Activated CD4-positive, alpha-beta T cell treated with anti-CD3 and anti-CD28 coated beads, Interleukin-2, amount 50 U/mL, for 16 hours (primary cell): ENCODE measurements around the gene MED29.
A peak's percentile ranks its signal among the peaks of the same experiment; 100 is the strongest.

ENCODE experiments used
- DNase-seq: peaks from one replicate; pipeline ENCODE4 v3.0.0-alpha.2; 2020

MED29 gene

GRCh38 chr19:39433480-39434079, 42.4 kb downstream of the MED29 start:
- DNase-seq = no peak

- no peak for DNase-seq
These were observed 43.2 kb downstream of the MED29 start for GRCh38 chr19:39434123-39435076.

- DNase-seq = peak; percentile 99
These were observed 44.5 kb downstream of the MED29 start, which contains the start of gene RPS16 for GRCh38 chr19:39435499-39436349. RPS16 (minus strand) TSS chr19:39435949; CDS start chr19:39435895, 54 bp downstream.

- no peak for DNase-seq
These were observed 45.2 kb downstream of the MED29 start for GRCh38 chr19:39436350-39436716.

- DNase-seq = no peak
These were observed 47.2 kb downstream of the MED29 start for GRCh38 chr19:39438270-39438934.

GRCh38 chr19:39444598-39445195, 53.5 kb downstream of the MED29 start:
- DNase-seq = no peak

- peak; percentile 99 for DNase-seq
These were observed 54.3 kb downstream of the MED29 start, which contains the start of gene SUPT5H for GRCh38 chr19:39445196-39446111. SUPT5H (plus strand) TSS chr19:39445582; CDS start chr19:39445891, 309 bp downstream.

- DNase-seq = no peak
These were observed 55.3 kb downstream of the MED29 start for GRCh38 chr19:39446365-39447084.

- DNase-seq = peak; percentile 34
These were observed 57.1 kb downstream of the MED29 start for GRCh38 chr19:39448271-39448670.

GRCh38 chr19:39449116-39449797, 58.1 kb downstream of the MED29 start:
- DNase-seq = no peak
